SK-N-MC (cell line): Measurements from ENCODE around the gene SPINK9.

Experiments
- EZH2 ChIP-seq: fragments of 200-600 bp; sonication (generic); IDR thresholded peaks from one replicate; pipeline ENCODE4 v1.6.1; 2017; ENCODE audit warnings: antibody characterized with exemption
- FOXP2 ChIP-seq: optimal IDR thresholded peaks from 2 replicates; pipeline ENCODE3; 2011; ENCODE audit warnings: mild to moderate bottlenecking, moderate library complexity; ENCODE audit not compliant: insufficient read depth; ENCODE audit errors: extremely low read length, control extremely low read depth
- POLR2AphosphoS5 ChIP-seq: IDR thresholded peaks from 2 replicates; pipeline ENCODE4 v1.6.1; 2012; ENCODE audit warnings: mild to moderate bottlenecking, low read depth, low read length, borderline replicate concordance

GRCh38 chr5:148309746-148310145 lies 25.6 kb upstream of the SPINK9 start:
- TF ChIP-seq EZH2 (no peak), POLR2AphosphoS5 (no peak), FOXP2 (no peak)
